HUES64 (cell line): Measurements from ENCODE around the gene HECW1.

Experiments used
- H3K27ac ChIP-seq: 2 replicates; pipeline ENCODE4 v1.7.0; 2013; ENCODE audit warnings: low read depth, low read length, inconsistent platforms
- H3K27me3 ChIP-seq: 2 replicates; pipeline ENCODE4 v1.6.1; 2013; ENCODE audit warnings: mild to moderate bottlenecking, low read length; ENCODE audit not compliant: insufficient read depth
- H3K36me3 ChIP-seq: 2 replicates; pipeline ENCODE4 v1.6.1; 2013; ENCODE audit warnings: mild to moderate bottlenecking, low read length; ENCODE audit not compliant: insufficient read depth
- H3K4me1 ChIP-seq: 2 replicates; pipeline ENCODE4 v1.6.1; 2013; ENCODE audit warnings: mild to moderate bottlenecking, low read length, moderate library complexity; ENCODE audit not compliant: insufficient read depth
- H3K4me3 ChIP-seq: 2 replicates; pipeline ENCODE4 v1.5.1; 2013; ENCODE audit warnings: mild to moderate bottlenecking, low read length, moderate library complexity
- H3K9ac ChIP-seq: 2 replicates; pipeline ENCODE4 v1.6.1; 2013; ENCODE audit warnings: mild to moderate bottlenecking, low read depth, low read length
- H3K9me3 ChIP-seq: 2 replicates; pipeline ENCODE4 v1.6.1; 2013; ENCODE audit warnings: low read depth, low read length; ENCODE audit not compliant: insufficient read depth
- WGBS: fragments of 150-250, 120-280 bp; methylation state at CpG from one replicate; pipeline ENCODE4 v1.1.7; 2013; ENCODE audit warnings: missing lambda C conversion rate; 5-methylcytosine and 5-hydroxymethylcytosine counted together

HECW1 gene

GRCh38 chr7:43506460-43506859 lies 394.0 kb downstream of the HECW1 start:
- no peak overlapping the region for H3K4me3 ChIP-seq
- H3K36me3 ChIP-seq, result no peaks in the 10 kb centered on the region
- H3K27me3 ChIP-seq, result no peaks in the 10 kb centered on the region
- H3K27ac ChIP-seq, result no peak overlapping the region
- H3K9ac ChIP-seq, result no peak overlapping the region
- no peaks in the 10 kb centered on the region for H3K9me3 ChIP-seq
- WGBS, result 93% methylated on average over 2 of the region's 2 CpGs
- H3K4me1 ChIP-seq, result no peaks in the 10 kb centered on the region

DNA sequence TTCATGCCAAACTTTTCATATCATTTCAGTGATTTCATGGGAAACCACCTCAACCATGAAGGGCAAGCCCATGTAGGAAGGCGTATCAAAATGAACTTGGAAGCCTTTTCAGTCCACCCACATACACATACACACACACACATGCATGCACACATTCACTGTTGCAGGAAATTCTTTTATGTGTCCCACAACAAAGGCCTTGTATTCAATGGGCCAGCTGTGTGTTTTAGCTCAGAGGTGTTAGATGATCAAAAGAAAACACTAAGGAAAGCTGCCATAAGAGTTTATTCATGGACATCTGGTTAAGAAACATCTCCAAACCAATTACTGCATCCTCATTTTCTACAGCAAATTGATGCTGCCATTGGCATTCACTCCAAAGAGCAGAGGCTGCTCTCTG lies 396.0 kb downstream of the HECW1 start:
- no peaks in the 10 kb centered on the region for H3K36me3 ChIP-seq
- H3K9ac ChIP-seq, result no peak overlapping the region
- 0 out of 2 replicates have a peak, but pooled peaks cover 3% of the 10 kb centered on the region for H3K4me1 ChIP-seq
- no peak overlapping the region for H3K4me3 ChIP-seq
- H3K27me3 ChIP-seq, result no peaks in the 10 kb centered on the region
- no peak overlapping the region for H3K27ac ChIP-seq
- H3K9me3 ChIP-seq, result no peaks in the 10 kb centered on the region
- WGBS, result 56% methylated on average over 1 of the region's 1 CpG

- Histone ChIP-seq H3K4me3 (no peak overlapping the region), H3K36me3 (no peaks in the 10 kb centered on the region), H3K4me1 (0 out of 2 replicates have a peak, but pooled peaks cover 3% of the 10 kb centered on the region), H3K9ac (no peak overlapping the region), H3K27me3 (no peaks in the 10 kb centered on the region), H3K9me3 (no peaks in the 10 kb centered on the region), H3K27ac (no peak overlapping the region)
- WGBS, result 88% methylated on average over 4 of the region's 4 CpGs
Observed at GRCh38 chr7:43509906-43510305, 397.5 kb downstream of the HECW1 start.

DNA sequence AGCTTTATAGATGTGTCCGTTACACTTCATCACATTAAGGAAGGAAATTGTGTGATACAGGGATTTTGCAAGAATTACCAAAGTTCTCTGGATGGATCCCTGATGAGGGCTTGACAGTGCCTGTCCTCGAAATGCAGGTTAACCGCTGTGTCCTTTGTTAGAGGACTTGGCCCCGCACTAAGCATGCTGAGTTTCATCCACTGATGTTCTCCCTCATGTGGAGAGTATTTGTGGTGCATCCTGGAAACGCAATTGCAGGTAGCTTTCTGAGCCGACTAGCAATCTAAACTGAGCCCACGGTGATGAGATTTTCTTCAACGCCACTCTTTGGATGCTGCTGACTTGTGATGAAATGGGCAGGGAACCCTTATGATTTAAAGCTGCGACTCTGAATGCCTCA lies 398.6 kb downstream of the HECW1 start:
- Histone ChIP-seq H3K4me1 (0 out of 2 replicates have a peak, but pooled peaks cover 3% of the 10 kb centered on the region), H3K27ac (no peak overlapping the region)
- WGBS, result 81% methylated on average over 9 of the region's 9 CpGs

GRCh38 chr7:43511769-43512515 lies 399.5 kb downstream of the HECW1 start:
- H3K9ac ChIP-seq, result no peak overlapping the region
- 93% methylated on average over 12 of the region's 13 CpGs for WGBS

More for the DNA sequence above, 398.6 kb downstream of the HECW1 start:
- H3K36me3 ChIP-seq, result no peaks in the 10 kb centered on the region
- no peak overlapping the region for H3K4me3 ChIP-seq
- H3K27me3 ChIP-seq, result no peaks in the 10 kb centered on the region
- H3K9ac ChIP-seq, result no peak overlapping the region
- no peaks in the 10 kb centered on the region for H3K9me3 ChIP-seq

DNA sequence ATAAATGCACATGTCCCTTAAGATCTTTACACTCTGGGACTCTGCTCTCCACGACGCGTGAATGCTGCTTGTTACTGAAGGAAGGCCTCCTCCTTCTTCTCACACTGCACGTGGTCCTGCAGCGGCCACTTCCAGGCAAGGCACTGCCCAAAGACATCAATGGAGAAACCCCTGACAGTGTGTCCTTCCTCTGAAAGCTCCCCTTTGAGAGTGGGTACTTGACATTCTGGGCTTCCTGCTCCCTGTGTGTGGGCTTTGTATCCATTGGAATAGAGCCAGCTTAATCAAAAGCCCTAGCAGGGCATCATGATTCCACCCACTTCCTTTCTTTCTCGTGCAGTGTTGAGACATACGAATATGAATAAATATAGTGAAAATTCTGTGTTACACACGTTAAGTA lies 400.8 kb downstream of the HECW1 start:
- Histone ChIP-seq H3K27ac (no peak overlapping the region), H3K27me3 (no peaks in the 10 kb centered on the region), H3K9me3 (no peaks in the 10 kb centered on the region), H3K4me3 (no peak overlapping the region), H3K36me3 (no peaks in the 10 kb centered on the region), H3K9ac (no peak overlapping the region), H3K4me1 (peaks cover 3% of the 10 kb centered on the region; the same call in 1 of the 2 replicates)
- WGBS, result 82% methylated on average over 8 of the region's 8 CpGs

More at GRCh38 chr7:43511769-43512515, 399.5 kb downstream of the HECW1 start:
- no peak overlapping the region for H3K27ac ChIP-seq
- no peak overlapping the region for H3K4me3 ChIP-seq
- H3K9me3 ChIP-seq, result no peaks in the 10 kb centered on the region
- no peaks in the 10 kb centered on the region for H3K27me3 ChIP-seq
- no peaks in the 10 kb centered on the region for H3K36me3 ChIP-seq
- peaks cover 3% of the 10 kb centered on the region; the same call in 1 of the 2 replicates for H3K4me1 ChIP-seq

- H3K4me1 ChIP-seq, result peaks cover 3% of the 10 kb centered on the region; the same call in 1 of the 2 replicates
- H3K9me3 ChIP-seq, result no peaks in the 10 kb centered on the region
- no peak overlapping the region for H3K4me3 ChIP-seq
- H3K9ac ChIP-seq, result no peak overlapping the region
- no peak overlapping the region for H3K27ac ChIP-seq
- H3K36me3 ChIP-seq, result no peaks in the 10 kb centered on the region
- 85% methylated on average over 9 of the region's 9 CpGs for WGBS
- no peaks in the 10 kb centered on the region for H3K27me3 ChIP-seq
Observed at GRCh38 chr7:43516581-43517342, 404.3 kb downstream of the HECW1 start.

GRCh38 chr7:43517464-43517863 lies 405.0 kb downstream of the HECW1 start:
- Histone ChIP-seq H3K36me3 (no peaks in the 10 kb centered on the region), H3K4me1 (peaks cover 3% of the 10 kb centered on the region; the same call in 1 of the 2 replicates), H3K9me3 (no peaks in the 10 kb centered on the region), H3K27me3 (no peaks in the 10 kb centered on the region), H3K27ac (no peak overlapping the region), H3K4me3 (no peak overlapping the region), H3K9ac (no peak overlapping the region)
- 67% methylated on average over 1 of the region's 2 CpGs for WGBS

GRCh38 chr7:43520201-43520600 lies 407.8 kb downstream of the HECW1 start:
- H3K4me3 ChIP-seq, result no peak overlapping the region
- no peaks in the 10 kb centered on the region for H3K27me3 ChIP-seq
- H3K27ac ChIP-seq, result no peak overlapping the region
- H3K9me3 ChIP-seq, result no peaks in the 10 kb centered on the region
- H3K4me1 ChIP-seq, result no peaks in the 10 kb centered on the region; the same call in 1 of the 2 replicates
- H3K9ac ChIP-seq, result no peak overlapping the region
- H3K36me3 ChIP-seq, result no peaks in the 10 kb centered on the region
- WGBS, result 92% methylated on average over 8 of the region's 8 CpGs

DNA sequence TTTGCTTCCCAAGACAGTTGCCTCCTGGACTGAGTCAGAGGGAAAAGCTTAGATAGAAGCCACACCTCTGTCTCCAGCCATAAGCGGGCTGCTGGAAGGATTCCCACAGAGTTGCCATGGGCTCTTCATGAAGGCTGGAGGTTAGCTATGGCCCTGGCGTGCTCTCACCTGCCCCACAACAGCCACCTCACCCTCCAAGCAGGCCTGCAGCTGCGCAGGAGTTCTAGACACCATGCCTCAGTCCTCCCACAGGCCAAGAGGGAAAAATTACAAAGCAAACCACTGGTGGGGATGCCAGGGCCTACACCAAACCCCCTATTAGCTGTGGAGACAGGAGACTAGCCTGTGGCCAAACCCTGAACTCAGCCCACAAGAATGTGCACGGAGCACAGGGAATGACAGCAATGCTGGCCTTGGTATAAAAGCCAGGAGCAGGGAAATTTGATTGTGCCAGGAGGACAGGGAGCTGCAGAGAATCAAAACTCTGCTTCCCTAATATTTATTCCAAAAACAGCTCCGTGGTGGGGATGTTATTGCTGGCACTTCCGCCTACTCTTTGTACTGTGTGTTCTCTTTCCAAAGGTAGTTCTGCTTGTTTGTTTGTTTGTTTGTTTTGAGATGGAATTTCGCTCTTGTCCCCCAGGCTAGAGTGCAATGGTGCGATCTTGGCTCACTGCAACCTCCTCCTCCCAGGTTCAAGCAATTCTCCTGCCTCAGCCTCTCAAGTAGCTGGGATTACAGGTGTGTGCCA lies 410.1 kb downstream of the HECW1 start:
- WGBS, result 91% methylated on average over 8 of the region's 8 CpGs
- Histone ChIP-seq H3K4me1 (no peaks in the 10 kb centered on the region), H3K36me3 (no peaks in the 10 kb centered on the region), H3K27me3 (no peaks in the 10 kb centered on the region), H3K9me3 (no peaks in the 10 kb centered on the region), H3K27ac (no peak overlapping the region), H3K9ac (no peak overlapping the region), H3K4me3 (no peak overlapping the region)
